Activated B cell treated with CpG ODN at 0.5 μM for 24 hours (primary cell): ENCODE data around the gene HCRTR1. TPM values are rescaled to one million over a fixed set of nuclear protein-coding genes. Genes with fewer than 3 reads are reported as not detected.

ENCODE experiments used
- ATAC-seq: fragments of 200-7000 bp; cut with Tn5 transposase; one replicate; pipeline ENCODE4 v1.10.0; 2021; ENCODE audit warnings: low read depth, mild to moderate bottlenecking, moderate library complexity
- CTCF ChIA-PET: fragments of 350-600 bp; sonication (Branson Sonifier 250); formaldehyde crosslinking; loops from one replicate; lab custom pipeline; 2021; ENCODE audit warnings: antibody characterized with exemption; lab: Charles Lee
- POLR2A ChIA-PET: fragments of 350-600 bp; sonication (Branson Sonifier 250); formaldehyde crosslinking; loops from one replicate; lab custom pipeline; 2021; ENCODE audit warnings: antibody characterized with exemption; lab: Charles Lee
- DNase-seq: peaks from one replicate; pipeline ENCODE4 v3.0.0; 2022
- H3K27ac Mint-ChIP-seq: one replicate; pipeline ENCODE4 v1.8.0; 2020; ENCODE audit warnings: mixed read lengths
- H3K27me3 Mint-ChIP-seq: one replicate; pipeline ENCODE4 v1.8.0; 2021; ENCODE audit warnings: mixed read lengths
- H3K36me3 Mint-ChIP-seq: one replicate; pipeline ENCODE4 v1.8.0; 2021; ENCODE audit warnings: low read depth, mixed read lengths
- H3K4me1 Mint-ChIP-seq: one replicate; pipeline ENCODE4 v1.8.0; 2021; ENCODE audit warnings: mixed read lengths
- H3K4me3 Mint-ChIP-seq: one replicate; pipeline ENCODE4 v1.8.0; 2020; ENCODE audit warnings: mild to moderate bottlenecking, mixed read lengths
- H3K9me3 Mint-ChIP-seq: one replicate; pipeline ENCODE4 v1.8.0; 2020; ENCODE audit warnings: mixed read lengths
- intact Hi-C: fragments of 100-400 bp; cut with micrococcal nuclease; formaldehyde crosslinking; loops from one replicate; pipeline ENCODE4 v1.15.1; 2024
- total RNA-seq: library from RNA; stranded (reverse); gene quantifications from 2 replicates; pipeline ENCODE4 v1.2.3, GENCODE V29; 2022
- TF ChIP-seq, protein P1 (sequence below): fragments of 200-600 bp; IDR thresholded peaks from one replicate; pipeline ENCODE4 v1.8.0; 2022; ENCODE audit warnings: antibody characterized with exemption, mild to moderate bottlenecking

HCRTR1 gene
- total RNA-seq, 1 donor from 2014 or later, result not detected

GRCh38 chr1:31657020-31657804 is 39.7 kb downstream of the HCRTR1 start:
- Mint-ChIP-seq H3K9me3 (no peaks in the 10 kb centered on the region), H3K4me1 (no peaks in the 10 kb centered on the region), H3K27ac (no peak overlapping the region), H3K27me3 (peaks cover 6% of the 10 kb centered on the region), H3K4me3 (no peak overlapping the region), H3K36me3 (no peaks in the 10 kb centered on the region)
- ATAC-seq, result no peak
- intact Hi-C loops, result no loop called here
- ChIA-PET CTCF (interaction anchor here (1.0 kb wide), 1 partner anchor 132 kb away, joined by 3 read pairs; no protein-coding TSS in a partner anchor), POLR2A (interaction anchor here (0.5 kb wide), 1 partner anchor 84 kb away, joined by 3 read pairs; no protein-coding TSS in a partner anchor)
- no peak for DNase-seq
- TF ChIP-seq, protein P1, sequence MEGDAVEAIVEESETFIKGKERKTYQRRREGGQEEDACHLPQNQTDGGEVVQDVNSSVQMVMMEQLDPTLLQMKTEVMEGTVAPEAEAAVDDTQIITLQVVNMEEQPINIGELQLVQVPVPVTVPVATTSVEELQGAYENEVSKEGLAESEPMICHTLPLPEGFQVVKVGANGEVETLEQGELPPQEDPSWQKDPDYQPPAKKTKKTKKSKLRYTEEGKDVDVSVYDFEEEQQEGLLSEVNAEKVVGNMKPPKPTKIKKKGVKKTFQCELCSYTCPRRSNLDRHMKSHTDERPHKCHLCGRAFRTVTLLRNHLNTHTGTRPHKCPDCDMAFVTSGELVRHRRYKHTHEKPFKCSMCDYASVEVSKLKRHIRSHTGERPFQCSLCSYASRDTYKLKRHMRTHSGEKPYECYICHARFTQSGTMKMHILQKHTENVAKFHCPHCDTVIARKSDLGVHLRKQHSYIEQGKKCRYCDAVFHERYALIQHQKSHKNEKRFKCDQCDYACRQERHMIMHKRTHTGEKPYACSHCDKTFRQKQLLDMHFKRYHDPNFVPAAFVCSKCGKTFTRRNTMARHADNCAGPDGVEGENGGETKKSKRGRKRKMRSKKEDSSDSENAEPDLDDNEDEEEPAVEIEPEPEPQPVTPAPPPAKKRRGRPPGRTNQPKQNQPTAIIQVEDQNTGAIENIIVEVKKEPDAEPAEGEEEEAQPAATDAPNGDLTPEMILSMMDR, result no peak

DNA sequence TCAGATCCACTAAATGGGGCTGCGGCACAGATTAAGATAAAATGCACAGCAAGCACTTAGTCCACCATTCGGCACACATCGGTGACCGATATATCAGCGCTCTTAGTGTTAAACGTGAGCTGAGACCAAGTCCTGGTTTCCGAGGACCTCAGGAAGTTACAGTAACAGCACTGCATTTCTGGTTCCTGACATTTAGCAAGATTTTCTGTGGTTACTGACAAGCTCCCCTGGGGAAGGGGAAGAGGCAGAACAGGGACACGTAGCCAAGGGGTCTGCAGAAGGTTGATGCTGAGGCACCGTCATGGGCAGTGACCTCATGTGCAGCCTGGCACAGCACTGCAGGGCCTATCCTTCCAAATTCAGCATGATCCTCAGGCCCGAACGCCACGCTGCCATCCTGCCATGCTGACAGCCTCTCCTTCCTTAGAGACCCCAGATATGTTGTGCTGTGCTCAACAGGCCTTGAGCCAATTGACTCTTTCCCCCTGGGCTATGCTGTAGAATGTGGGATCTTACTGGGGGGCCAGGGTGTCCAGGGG is 40.6 kb downstream of the HCRTR1 start:
- TF ChIP-seq, protein P1, result no peak
- Mint-ChIP-seq H3K4me3 (no peak overlapping the region), H3K27me3 (peaks cover 7% of the 10 kb centered on the region), H3K4me1 (no peaks in the 10 kb centered on the region), H3K9me3 (no peaks in the 10 kb centered on the region), H3K27ac (no peak overlapping the region), H3K36me3 (no peaks in the 10 kb centered on the region)
- no peak for DNase-seq
- CTCF ChIA-PET, result interaction anchor here (1.0 kb wide), 1 partner anchor 131 kb away, joined by 3 read pairs; no protein-coding TSS in a partner anchor
- intact Hi-C loops, result no loop called here
- POLR2A ChIA-PET, result interaction anchor here (0.5 kb wide), 1 partner anchor 83 kb away, joined by 3 read pairs; no protein-coding TSS in a partner anchor
- ATAC-seq, result no peak

DNA sequence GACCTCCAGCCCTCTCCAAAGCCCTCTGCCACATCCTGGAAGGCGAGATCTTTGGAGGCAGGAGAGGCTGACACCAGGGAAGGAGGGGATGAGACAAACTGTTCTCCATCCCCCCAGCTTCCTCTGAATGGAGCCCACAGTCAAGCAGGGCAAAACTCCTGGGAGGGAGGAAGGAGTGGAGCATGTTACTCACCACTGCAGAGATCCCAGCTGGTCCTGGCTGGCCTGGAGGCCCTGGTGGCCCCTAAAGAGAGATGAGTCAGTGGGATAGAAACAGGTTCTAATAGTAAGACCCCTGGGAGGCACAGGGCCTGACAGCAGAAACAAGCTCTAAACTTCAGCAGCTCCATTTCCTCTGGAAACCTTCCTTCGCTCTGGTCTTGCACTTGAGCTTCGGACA is 41.2 kb downstream of the HCRTR1 start:
- Mint-ChIP-seq H3K9me3 (no peaks in the 10 kb centered on the region), H3K27ac (no peak overlapping the region), H3K27me3 (peaks cover 12% of the 10 kb centered on the region), H3K36me3 (no peaks in the 10 kb centered on the region), H3K4me3 (no peak overlapping the region), H3K4me1 (no peaks in the 10 kb centered on the region)
- TF ChIP-seq, protein P1, result no peak
- DNase-seq (no peak), ATAC-seq (no peak)
- POLR2A ChIA-PET, result no interaction called here
- CTCF ChIA-PET, result interaction anchor here (1.2 to 1.5 kb wide), 2 partner anchors 130 to 305 kb away, joined by 4 read pairs; no protein-coding TSS in a partner anchor
- intact Hi-C loops, result no loop called here

- Mint-ChIP-seq H3K27ac (no peak overlapping the region), H3K27me3 (peaks cover 14% of the 10 kb centered on the region), H3K36me3 (no peaks in the 10 kb centered on the region), H3K9me3 (no peaks in the 10 kb centered on the region), H3K4me1 (no peaks in the 10 kb centered on the region), H3K4me3 (no peak overlapping the region)
- intact Hi-C loops, result no loop called here
- TF ChIP-seq, protein P1, result no peak
- DNase-seq (no peak), ATAC-seq (no peak)
- ChIA-PET POLR2A (interaction anchor here (0.7 kb wide), 1 partner anchor 75 kb away, joined by 5 read pairs; no protein-coding TSS in a partner anchor), CTCF (interaction anchor here (1.5 to 7.4 kb wide), 2 partner anchors 130 to 304 kb away, joined by 4 to 114 read pairs; no protein-coding TSS in a partner anchor)
Measured at GRCh38 chr1:31659889-31660288, 42.4 kb downstream of the HCRTR1 start.
